GM12878 (cell line): ENCODE measurements around the gene LMTK2. TPM values are rescaled to one million over a fixed set of nuclear protein-coding genes. Genes with fewer than 3 reads are reported as not detected.

Source experiments
- ATAC-seq: fragments of 200-7000 bp; cut with Tn5 transposase; 3 replicates; pipeline ENCODE4 v1.9.1; 2020; ENCODE audit warnings: mild to moderate bottlenecking, moderate library complexity
- BruUV-seq: library from RNA; stranded (reverse); fragments of 400-500 nt; replicated peaks from 2 replicates; lab custom pipeline; 2021; lab: Mats Ljungman, UMichigan
- CTCF ChIA-PET: fragments of 300-600 bp; sonication (Branson Sonifier 250); formaldehyde crosslinking; extraction: SDS; loops from one replicate; lab custom pipeline; 2021; ENCODE audit warnings: inconsistent platforms; lab: Yijun Ruan, JAX
- POLR2A ChIA-PET: fragments of 350-600 bp; formaldehyde crosslinking; extraction: SDS; loops from one replicate; lab custom pipeline; 2021; ENCODE audit warnings: inconsistent platforms; lab: Charles Lee
- RAD21 ChIA-PET: fragments of 300-600 bp; sonication (Branson Sonifier 250); formaldehyde crosslinking; loops from one replicate; lab custom pipeline; 2023; ENCODE audit warnings: antibody characterized with exemption; ENCODE audit not compliant: unreplicated experiment; lab: Charles Lee
- SMC1A ChIA-PET: fragments of 300-600 bp; sonication (Branson Sonifier 250); formaldehyde crosslinking; loops from one replicate; lab custom pipeline; 2023; ENCODE audit not compliant: unreplicated experiment, uncharacterized antibody; lab: Charles Lee
- DNase-seq: peaks from one replicate; pipeline ENCODE4 v3.0.0-alpha.2; 2011; ENCODE audit warnings: low read depth, low spot score
- FAIRE-seq: peaks from 3 replicates; lab custom pipeline; 2011; peaks lifted over from hg19 to GRCh38; lab: Jason Lieb, UNC
- H2AFZ ChIP-seq: 2 replicates; pipeline ENCODE4 v1.6.0; 2011; ENCODE audit warnings: low read depth, low read length, control low read depth; ENCODE audit not compliant: control insufficient read depth
- H3K27ac ChIP-seq: 2 replicates; pipeline ENCODE4 v1.5.1; 2011; ENCODE audit warnings: control low read depth; ENCODE audit not compliant: control insufficient read depth, insufficient read depth
- H3K27me3 ChIP-seq, 2 experiments: replicated peaks in 1 of 2; 2 replicates each; pipeline versions ENCODE4 v1.6.0 to v1.6.1; 2011; ENCODE audit warnings: low read length in 1 of 2; ENCODE audit not compliant: control insufficient read depth in 2 of 2, insufficient read depth in 2 of 2
- H3K36me3 ChIP-seq, 2 experiments: 2 replicates each; pipeline ENCODE4 v1.5.1; 2011; ENCODE audit warnings: low read length in 1 of 2; ENCODE audit not compliant: control insufficient read depth in 2 of 2, insufficient read depth in 2 of 2
- H3K4me1 ChIP-seq: 2 replicates; pipeline ENCODE4 v1.6.1; 2011; ENCODE audit warnings: mild to moderate bottlenecking, low read length, moderate library complexity, mixed read lengths; ENCODE audit not compliant: control insufficient read depth, insufficient read depth
- H3K4me2 ChIP-seq: 2 replicates; pipeline ENCODE4 v1.6.0; 2011; ENCODE audit warnings: control low read depth; ENCODE audit not compliant: control insufficient read depth, insufficient read depth
- H3K4me3 ChIP-seq: fragments of 200-600 bp; sonication (generic); 2 replicates; pipeline ENCODE4 v1.5.1; 2016
- H3K79me2 ChIP-seq: 2 replicates; pipeline ENCODE4 v1.6.0; 2011; ENCODE audit warnings: low read length; ENCODE audit not compliant: control insufficient read depth, insufficient read depth
- H3K9ac ChIP-seq: 2 replicates; pipeline ENCODE4 v1.8.0; 2011; ENCODE audit warnings: low read length, control low read depth, mixed read lengths; ENCODE audit not compliant: control insufficient read depth, insufficient read depth
- H3K9me3 ChIP-seq: replicated peaks from 3 replicates; pipeline ENCODE4 v1.5.1; 2011; ENCODE audit warnings: mild to moderate bottlenecking, low read length; ENCODE audit not compliant: control insufficient read depth, insufficient read depth
- H4K20me1 ChIP-seq: 2 replicates; pipeline ENCODE4 v1.6.0; 2011; ENCODE audit not compliant: control insufficient read depth, insufficient read depth
- BRCA1 ChIP-seq: IDR thresholded peaks from 2 replicates; pipeline ENCODE4 v1.6.1; 2011; ENCODE audit warnings: low read depth, low read length, improper control_type of control experiment
- EED ChIP-seq: sonication (generic); IDR thresholded peaks from 2 replicates; pipeline ENCODE4 v1.6.1; 2016; ENCODE audit warnings: antibody characterized with exemption, low read depth
- MEF2B ChIP-seq: fragments of 450-650 bp; IDR thresholded peaks from 2 replicates; pipeline ENCODE4 v1.6.1; 2018; ENCODE audit warnings: mild to moderate bottlenecking, moderate library complexity; ENCODE audit not compliant: partially characterized antibody, poor library complexity, severe bottlenecking
- WGBS: methylation state at CpG from one replicate; pipeline ENCODE4 v1.1.6; 2016; ENCODE audit warnings: low lambda C conversion rate; ENCODE audit not compliant: insufficient replicate concordance, insufficient coverage; ENCODE audit errors: missing lambda C conversion rate; 5-methylcytosine and 5-hydroxymethylcytosine counted together
- in situ Hi-C: fragments of 300-500 bp; cut with MboI; formaldehyde crosslinking; loops from 9 replicates; pipeline ENCODE4 v1.14.3; 2018; ENCODE audit warnings: mixed read lengths
- intact Hi-C: fragments of 100-400 bp; cut with micrococcal nuclease; formaldehyde crosslinking; loops from one replicate; pipeline ENCODE4 v1.14.2; 2022; ENCODE audit not compliant: unreplicated experiment
- polyA plus RNA-seq, 11 experiments: library from polyadenylated mRNA; depleted of rRNA in 4 of 11; unstranded in 6 of 11; stranded (reverse) in 5 of 11; fragments of >200 nt; fragmentation: Nextera tagmentation in 4 of 11; fragmentation: Illumina TruSeq in 1 of 11; extraction: Ambion mirVana in 4 of 11; extraction: Trizol in 1 of 11; gene quantifications; 1 replicate in 1 of 11; 2 replicates in 10 of 11; pipeline versions ENCODE4 v1.2.1 to v1.2.3, GENCODE V29; 2011 to 2016; ENCODE audit warnings: inconsistent platforms in 2 of 11, missing spikeins in 2 of 11, low read depth in 1 of 11
- total RNA-seq, 4 experiments: library from RNA; depleted of rRNA in 3 of 4; stranded (reverse); fragments of >200 nt in 3 of 4; fragmentation: Illumina TruSeq in 1 of 4; extraction: Trizol in 1 of 4; gene quantifications; 2 replicates each; pipeline versions ENCODE4 v1.2.1 to v1.2.3, GENCODE V29; 2013 to 2021
- TF ChIP-seq, protein P1 (sequence below): fragments of 450-650 bp; IDR thresholded peaks from 2 replicates; pipeline ENCODE4 v1.6.1; 2017; ENCODE audit warnings: antibody characterized with exemption, mild to moderate bottlenecking, moderate library complexity
- TF ChIP-seq, protein P2 (sequence below): IDR thresholded peaks from 2 replicates; pipeline ENCODE4 v1.6.1; 2011; ENCODE audit warnings: borderline replicate concordance, low read depth, mild to moderate bottlenecking, moderate library complexity, low read length; ENCODE audit not compliant: insufficient read depth, poor library complexity, severe bottlenecking
- TF ChIP-seq, protein P3 (sequence below): fragments of 450-650 bp; IDR thresholded peaks from 2 replicates; pipeline ENCODE4 v1.6.1; 2017; ENCODE audit warnings: mild to moderate bottlenecking
- TF ChIP-seq, protein P4 (sequence below): IDR thresholded peaks from 2 replicates; pipeline ENCODE4 v1.6.1; 2012; ENCODE audit warnings: low read depth, low read length, improper control_type of control experiment

LMTK2 gene
- total and polyA plus RNA-seq, 10 of the 15 experiments (the other 5 are each of a cell fraction or from before 2014, with no cell fraction given), result 0.68 to 8.7 (median 4.6) TPM

DNA sequence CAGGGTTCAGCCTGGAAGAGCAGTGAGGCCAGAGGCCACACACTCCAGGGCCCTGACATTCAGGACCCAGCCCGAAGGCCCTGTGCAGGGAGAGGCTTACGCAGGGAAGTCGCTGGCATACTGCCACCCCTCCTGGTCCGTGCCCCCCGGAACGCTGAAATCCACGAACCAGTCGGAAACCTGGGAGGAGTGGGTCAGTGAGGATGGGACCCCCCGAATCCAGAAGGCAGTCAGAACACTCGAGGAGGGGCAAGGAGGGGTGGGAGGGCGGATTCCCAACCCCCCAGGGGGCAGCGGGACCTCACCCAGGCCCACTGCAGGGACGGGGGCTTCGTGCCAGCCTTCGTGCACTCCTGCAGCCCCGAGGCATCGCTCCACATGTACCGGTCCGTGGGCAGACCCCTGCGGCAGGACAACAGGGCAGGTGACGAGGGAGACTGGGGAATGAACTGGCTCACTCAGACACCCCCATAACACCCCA is 118.1 kb downstream of the LMTK2 start:
- no peaks in the 10 kb centered on the region for H3K36me3 ChIP-seq
- H3K9ac ChIP-seq, result no peak overlapping the region

More for the DNA sequence above, 118.1 kb downstream of the LMTK2 start:
- no peaks in the 10 kb centered on the region for H3K9me3 ChIP-seq
- no peak overlapping the region for H2AFZ ChIP-seq
- TF ChIP-seq BRCA1 (no peak), MEF2B (no peak), EED (no peak)
- TF ChIP-seq, protein P1, sequence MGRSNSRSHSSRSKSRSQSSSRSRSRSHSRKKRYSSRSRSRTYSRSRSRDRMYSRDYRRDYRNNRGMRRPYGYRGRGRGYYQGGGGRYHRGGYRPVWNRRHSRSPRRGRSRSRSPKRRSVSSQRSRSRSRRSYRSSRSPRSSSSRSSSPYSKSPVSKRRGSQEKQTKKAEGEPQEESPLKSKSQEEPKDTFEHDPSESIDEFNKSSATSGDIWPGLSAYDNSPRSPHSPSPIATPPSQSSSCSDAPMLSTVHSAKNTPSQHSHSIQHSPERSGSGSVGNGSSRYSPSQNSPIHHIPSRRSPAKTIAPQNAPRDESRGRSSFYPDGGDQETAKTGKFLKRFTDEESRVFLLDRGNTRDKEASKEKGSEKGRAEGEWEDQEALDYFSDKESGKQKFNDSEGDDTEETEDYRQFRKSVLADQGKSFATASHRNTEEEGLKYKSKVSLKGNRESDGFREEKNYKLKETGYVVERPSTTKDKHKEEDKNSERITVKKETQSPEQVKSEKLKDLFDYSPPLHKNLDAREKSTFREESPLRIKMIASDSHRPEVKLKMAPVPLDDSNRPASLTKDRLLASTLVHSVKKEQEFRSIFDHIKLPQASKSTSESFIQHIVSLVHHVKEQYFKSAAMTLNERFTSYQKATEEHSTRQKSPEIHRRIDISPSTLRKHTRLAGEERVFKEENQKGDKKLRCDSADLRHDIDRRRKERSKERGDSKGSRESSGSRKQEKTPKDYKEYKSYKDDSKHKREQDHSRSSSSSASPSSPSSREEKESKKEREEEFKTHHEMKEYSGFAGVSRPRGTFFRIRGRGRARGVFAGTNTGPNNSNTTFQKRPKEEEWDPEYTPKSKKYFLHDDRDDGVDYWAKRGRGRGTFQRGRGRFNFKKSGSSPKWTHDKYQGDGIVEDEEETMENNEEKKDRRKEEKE, result no peak
- TF ChIP-seq, protein P2, sequence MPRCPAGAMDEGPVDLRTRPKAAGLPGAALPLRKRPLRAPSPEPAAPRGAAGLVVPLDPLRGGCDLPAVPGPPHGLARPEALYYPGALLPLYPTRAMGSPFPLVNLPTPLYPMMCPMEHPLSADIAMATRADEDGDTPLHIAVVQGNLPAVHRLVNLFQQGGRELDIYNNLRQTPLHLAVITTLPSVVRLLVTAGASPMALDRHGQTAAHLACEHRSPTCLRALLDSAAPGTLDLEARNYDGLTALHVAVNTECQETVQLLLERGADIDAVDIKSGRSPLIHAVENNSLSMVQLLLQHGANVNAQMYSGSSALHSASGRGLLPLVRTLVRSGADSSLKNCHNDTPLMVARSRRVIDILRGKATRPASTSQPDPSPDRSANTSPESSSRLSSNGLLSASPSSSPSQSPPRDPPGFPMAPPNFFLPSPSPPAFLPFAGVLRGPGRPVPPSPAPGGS, result no peak
- TF ChIP-seq, protein P3, sequence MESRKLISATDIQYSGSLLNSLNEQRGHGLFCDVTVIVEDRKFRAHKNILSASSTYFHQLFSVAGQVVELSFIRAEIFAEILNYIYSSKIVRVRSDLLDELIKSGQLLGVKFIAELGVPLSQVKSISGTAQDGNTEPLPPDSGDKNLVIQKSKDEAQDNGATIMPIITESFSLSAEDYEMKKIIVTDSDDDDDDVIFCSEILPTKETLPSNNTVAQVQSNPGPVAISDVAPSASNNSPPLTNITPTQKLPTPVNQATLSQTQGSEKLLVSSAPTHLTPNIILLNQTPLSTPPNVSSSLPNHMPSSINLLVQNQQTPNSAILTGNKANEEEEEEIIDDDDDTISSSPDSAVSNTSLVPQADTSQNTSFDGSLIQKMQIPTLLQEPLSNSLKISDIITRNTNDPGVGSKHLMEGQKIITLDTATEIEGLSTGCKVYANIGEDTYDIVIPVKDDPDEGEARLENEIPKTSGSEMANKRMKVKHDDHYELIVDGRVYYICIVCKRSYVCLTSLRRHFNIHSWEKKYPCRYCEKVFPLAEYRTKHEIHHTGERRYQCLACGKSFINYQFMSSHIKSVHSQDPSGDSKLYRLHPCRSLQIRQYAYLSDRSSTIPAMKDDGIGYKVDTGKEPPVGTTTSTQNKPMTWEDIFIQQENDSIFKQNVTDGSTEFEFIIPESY, result no peak
- TF ChIP-seq, protein P4, sequence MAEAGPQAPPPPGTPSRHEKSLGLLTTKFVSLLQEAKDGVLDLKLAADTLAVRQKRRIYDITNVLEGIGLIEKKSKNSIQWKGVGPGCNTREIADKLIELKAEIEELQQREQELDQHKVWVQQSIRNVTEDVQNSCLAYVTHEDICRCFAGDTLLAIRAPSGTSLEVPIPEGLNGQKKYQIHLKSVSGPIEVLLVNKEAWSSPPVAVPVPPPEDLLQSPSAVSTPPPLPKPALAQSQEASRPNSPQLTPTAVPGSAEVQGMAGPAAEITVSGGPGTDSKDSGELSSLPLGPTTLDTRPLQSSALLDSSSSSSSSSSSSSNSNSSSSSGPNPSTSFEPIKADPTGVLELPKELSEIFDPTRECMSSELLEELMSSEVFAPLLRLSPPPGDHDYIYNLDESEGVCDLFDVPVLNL, result no peak
- H3K27ac ChIP-seq, result no peak overlapping the region
- SMC1A ChIA-PET, result no interaction called here
- BruUV-seq, result no TSS peak
- POLR2A ChIA-PET, result no interaction called here
- H3K4me2 ChIP-seq, result no peak overlapping the region
- intact Hi-C loops, result no loop called here
- in situ Hi-C loops, result no loop called here
- CTCF ChIA-PET, result no interaction called here
- DNase-seq (no peak), ATAC-seq (no peak), FAIRE-seq (no peak)
- peaks cover 9% of the 10 kb centered on the region; the same call in 1 of the 2 replicates for H3K4me1 ChIP-seq
- no peaks in the 10 kb centered on the region for H4K20me1 ChIP-seq
- RAD21 ChIA-PET, result no interaction called here
- H3K4me3 ChIP-seq, result no peak overlapping the region
- WGBS, result 96% methylated on average over 21 of the region's 21 CpGs
- no peaks in the 10 kb centered on the region for H3K79me2 ChIP-seq
- no peaks in the 10 kb centered on the region for H3K27me3 ChIP-seq
